Panc1 (cell line): ENCODE results near the gene TLE6. TPM values are rescaled to one million over a fixed set of nuclear protein-coding genes. Genes with fewer than 3 reads are reported as not detected.
"Not testable (repeated sequence)": the region's sequence is repeated elsewhere in the genome, so short reads cannot be mapped to it uniquely, and the experiment has no call there.

Experiments
- ATAC-seq: fragments of 200-7000 bp; cut with Tn5 transposase; 2 replicates; pipeline ENCODE4 v1.9.1; 2020; ENCODE audit warnings: mild to moderate bottlenecking, moderate library complexity
- BruUV-seq: library from RNA; stranded (reverse); fragments of 400-500 nt; replicated peaks from 2 replicates; lab custom pipeline; 2021; lab: Mats Ljungman, UMichigan
- CTCF ChIA-PET: fragments of 300-600 bp; sonication (Branson Sonifier 250); formaldehyde crosslinking; loops from one replicate; lab custom pipeline; 2022; ENCODE audit warnings: antibody characterized with exemption; lab: Charles Lee
- POLR2A ChIA-PET: fragments of 300-600 bp; sonication (Branson Sonifier 250); formaldehyde crosslinking; loops from one replicate; lab custom pipeline; 2022; ENCODE audit warnings: antibody characterized with exemption; lab: Charles Lee
- DNase-seq: peaks from one replicate; pipeline ENCODE4 v3.0.0-alpha.2; 2010; ENCODE audit warnings: low read depth, low spot score
- H3K27ac ChIP-seq: 2 replicates; pipeline ENCODE4 v1.5.1; 2011; ENCODE audit warnings: mild to moderate bottlenecking, low read length, inconsistent platforms
- H3K27me3 ChIP-seq: fragments of 200-500 bp; sonication (Bioruptor generic); 2 replicates; pipeline ENCODE4 v1.6.0; 2014; ENCODE audit warnings: low read length, inconsistent platforms; ENCODE audit not compliant: control insufficient read depth, insufficient read depth
- H3K36me3 ChIP-seq: fragments of 200-500 bp; sonication (Bioruptor generic); 2 replicates; pipeline ENCODE4 v1.5.1; 2014; ENCODE audit warnings: inconsistent platforms, mild to moderate bottlenecking, low read length, moderate library complexity; ENCODE audit not compliant: control insufficient read depth, insufficient read depth
- H3K4me1 ChIP-seq: 2 replicates; pipeline ENCODE4 v1.5.1; 2011; ENCODE audit warnings: inconsistent platforms, mild to moderate bottlenecking, low read length, moderate library complexity; ENCODE audit not compliant: control insufficient read depth, insufficient read depth
- H3K4me3 ChIP-seq, 2 experiments: 2 replicates each; pipeline ENCODE4 v1.5.1; 2011 to 2012; ENCODE audit warnings: low read depth in 2 of 2, low read length in 2 of 2, mild to moderate bottlenecking in 2 of 2, inconsistent platforms in 1 of 2, moderate library complexity in 1 of 2
- H3K9me3 ChIP-seq: fragments of 200-500 bp; sonication (Bioruptor generic); 2 replicates; pipeline ENCODE4 v1.5.1; 2014; ENCODE audit warnings: low read depth, mild to moderate bottlenecking, inconsistent platforms, low read length, moderate library complexity; ENCODE audit not compliant: control insufficient read depth, insufficient read depth
- POLR2AphosphoS5 ChIP-seq: IDR thresholded peaks from 2 replicates; pipeline ENCODE4 v1.6.1; 2012; ENCODE audit warnings: mild to moderate bottlenecking, low read depth, low read length, moderate library complexity
- SIN3A ChIP-seq: IDR thresholded peaks from 2 replicates; pipeline ENCODE4 v1.6.1; 2012; ENCODE audit warnings: low read depth, mild to moderate bottlenecking, low read length, moderate library complexity, borderline replicate concordance; ENCODE audit not compliant: insufficient read depth
- TCF7L2 ChIP-seq: IDR thresholded peaks from 2 replicates; pipeline ENCODE4 v1.6.1; 2011; ENCODE audit warnings: mild to moderate bottlenecking, low read depth, low read length, inconsistent platforms
- in situ Hi-C: cut with HindIII; loops from 2 replicates; pipeline ENCODE4 v1.10.0; 2016; ENCODE audit warnings: low sequenced_read_pairs, low pct_unique_long_range_greater_than_20kb
- intact Hi-C: fragments of 100-400 bp; cut with micrococcal nuclease; formaldehyde crosslinking; loops from one replicate; pipeline ENCODE4 v1.10.0; 2022; ENCODE audit not compliant: unreplicated experiment
- total RNA-seq: library from RNA; stranded (reverse); gene quantifications from one replicate; pipeline ENCODE4 v1.2.1, GENCODE V29; 2021; ENCODE audit not compliant: unreplicated experiment
- TF ChIP-seq, protein P1 (sequence below), 2 experiments: IDR thresholded peaks; 2 replicates each; pipeline ENCODE4 v1.6.1; 2011 to 2012; ENCODE audit warnings: low read depth in 2 of 2, control low read depth in 1 of 2, low read length in 1 of 2, mild to moderate bottlenecking in 1 of 2, moderate library complexity in 1 of 2; ENCODE audit not compliant: insufficient read depth in 1 of 2
- TF ChIP-seq, protein P2 (sequence below): fragments of 450-650 bp; IDR thresholded peaks from 2 replicates; pipeline ENCODE4 v1.5.1; 2017; ENCODE audit warnings: mild to moderate bottlenecking

Gene TLE6
- total RNA-seq, 1 experiment from 2014 or later, result 4.0 TPM

DNA sequence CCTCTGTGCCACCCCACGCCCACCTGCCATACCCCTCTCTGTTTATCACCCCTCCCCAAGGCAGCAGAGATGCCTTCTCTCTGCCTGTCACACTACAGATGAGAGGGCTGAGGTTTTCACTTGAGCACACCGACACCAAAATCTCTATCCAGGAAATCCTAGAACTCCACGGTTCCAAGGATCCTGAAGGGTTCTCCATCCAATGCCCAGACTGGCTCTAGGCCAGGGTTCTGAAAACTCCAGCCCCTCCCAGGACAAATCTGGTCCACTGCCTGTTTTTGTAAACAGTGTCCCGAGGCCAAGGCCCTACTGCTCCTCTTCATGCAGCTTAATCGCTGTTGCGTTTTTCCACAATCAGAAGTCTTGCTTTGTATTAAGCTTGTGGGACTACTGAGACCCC, 31.6 kb downstream of the TLE6 start:
- Histone ChIP-seq H3K4me1 (0 out of 2 replicates have a peak, but pooled peaks cover 5% of the 10 kb centered on the region), H3K27ac (no peak overlapping the region), H3K4me3 (no peak overlapping the region), H3K9me3 (no peaks in the 10 kb centered on the region), H3K27me3 (no peaks in the 10 kb centered on the region), H3K36me3 (no peaks in the 10 kb centered on the region)
- intact Hi-C loops (no loop called here), in situ Hi-C loops (no loop called here)
- CTCF ChIA-PET, result interaction anchor here (0.7 kb wide), 1 partner anchor 99 kb away, joined by 3 read pairs; no protein-coding TSS in a partner anchor
- DNase-seq (no peak), ATAC-seq (no peak)
- TF ChIP-seq SIN3A, result no peak
- no peak for TF ChIP-seq TCF7L2
- TF ChIP-seq, protein P1, sequence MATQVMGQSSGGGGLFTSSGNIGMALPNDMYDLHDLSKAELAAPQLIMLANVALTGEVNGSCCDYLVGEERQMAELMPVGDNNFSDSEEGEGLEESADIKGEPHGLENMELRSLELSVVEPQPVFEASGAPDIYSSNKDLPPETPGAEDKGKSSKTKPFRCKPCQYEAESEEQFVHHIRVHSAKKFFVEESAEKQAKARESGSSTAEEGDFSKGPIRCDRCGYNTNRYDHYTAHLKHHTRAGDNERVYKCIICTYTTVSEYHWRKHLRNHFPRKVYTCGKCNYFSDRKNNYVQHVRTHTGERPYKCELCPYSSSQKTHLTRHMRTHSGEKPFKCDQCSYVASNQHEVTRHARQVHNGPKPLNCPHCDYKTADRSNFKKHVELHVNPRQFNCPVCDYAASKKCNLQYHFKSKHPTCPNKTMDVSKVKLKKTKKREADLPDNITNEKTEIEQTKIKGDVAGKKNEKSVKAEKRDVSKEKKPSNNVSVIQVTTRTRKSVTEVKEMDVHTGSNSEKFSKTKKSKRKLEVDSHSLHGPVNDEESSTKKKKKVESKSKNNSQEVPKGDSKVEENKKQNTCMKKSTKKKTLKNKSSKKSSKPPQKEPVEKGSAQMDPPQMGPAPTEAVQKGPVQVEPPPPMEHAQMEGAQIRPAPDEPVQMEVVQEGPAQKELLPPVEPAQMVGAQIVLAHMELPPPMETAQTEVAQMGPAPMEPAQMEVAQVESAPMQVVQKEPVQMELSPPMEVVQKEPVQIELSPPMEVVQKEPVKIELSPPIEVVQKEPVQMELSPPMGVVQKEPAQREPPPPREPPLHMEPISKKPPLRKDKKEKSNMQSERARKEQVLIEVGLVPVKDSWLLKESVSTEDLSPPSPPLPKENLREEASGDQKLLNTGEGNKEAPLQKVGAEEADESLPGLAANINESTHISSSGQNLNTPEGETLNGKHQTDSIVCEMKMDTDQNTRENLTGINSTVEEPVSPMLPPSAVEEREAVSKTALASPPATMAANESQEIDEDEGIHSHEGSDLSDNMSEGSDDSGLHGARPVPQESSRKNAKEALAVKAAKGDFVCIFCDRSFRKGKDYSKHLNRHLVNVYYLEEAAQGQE (IDR thresholded peaks at IDR 0.05; ENCODE audit: insufficient read depth in 1 of 2, low read depth in 2 of 2, low read length in 1 of 2), result no peak
- TF ChIP-seq POLR2AphosphoS5, result no peak
- TF ChIP-seq, protein P2, sequence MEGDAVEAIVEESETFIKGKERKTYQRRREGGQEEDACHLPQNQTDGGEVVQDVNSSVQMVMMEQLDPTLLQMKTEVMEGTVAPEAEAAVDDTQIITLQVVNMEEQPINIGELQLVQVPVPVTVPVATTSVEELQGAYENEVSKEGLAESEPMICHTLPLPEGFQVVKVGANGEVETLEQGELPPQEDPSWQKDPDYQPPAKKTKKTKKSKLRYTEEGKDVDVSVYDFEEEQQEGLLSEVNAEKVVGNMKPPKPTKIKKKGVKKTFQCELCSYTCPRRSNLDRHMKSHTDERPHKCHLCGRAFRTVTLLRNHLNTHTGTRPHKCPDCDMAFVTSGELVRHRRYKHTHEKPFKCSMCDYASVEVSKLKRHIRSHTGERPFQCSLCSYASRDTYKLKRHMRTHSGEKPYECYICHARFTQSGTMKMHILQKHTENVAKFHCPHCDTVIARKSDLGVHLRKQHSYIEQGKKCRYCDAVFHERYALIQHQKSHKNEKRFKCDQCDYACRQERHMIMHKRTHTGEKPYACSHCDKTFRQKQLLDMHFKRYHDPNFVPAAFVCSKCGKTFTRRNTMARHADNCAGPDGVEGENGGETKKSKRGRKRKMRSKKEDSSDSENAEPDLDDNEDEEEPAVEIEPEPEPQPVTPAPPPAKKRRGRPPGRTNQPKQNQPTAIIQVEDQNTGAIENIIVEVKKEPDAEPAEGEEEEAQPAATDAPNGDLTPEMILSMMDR, result no peak
- BruUV-seq, result no TSS peak
- POLR2A ChIA-PET, result no interaction called here

DNA sequence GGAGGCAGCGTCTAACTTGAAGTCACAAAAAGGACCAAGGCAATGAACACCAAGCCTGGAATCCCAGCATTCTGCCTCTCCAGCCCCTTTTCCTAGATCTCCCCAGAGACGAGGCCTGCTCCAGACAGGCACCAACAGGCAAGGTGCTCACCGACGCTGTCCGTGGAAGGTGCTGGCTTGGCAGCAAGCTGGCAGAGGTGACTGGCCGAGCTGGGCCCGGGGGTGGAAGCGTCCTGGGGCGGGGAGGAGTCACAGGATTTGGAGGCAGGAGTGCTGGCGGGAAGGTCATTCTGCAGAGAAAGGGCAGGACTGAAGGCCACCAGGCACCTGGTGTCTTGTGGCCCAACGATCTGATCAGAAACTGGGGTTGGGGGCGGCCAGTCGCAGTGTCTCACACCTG, 33.5 kb downstream of the TLE6 start:
- TF ChIP-seq, protein P1 (IDR thresholded peaks at IDR 0.05; ENCODE audit: insufficient read depth in 1 of 2, low read depth in 2 of 2, low read length in 1 of 2), result no peak
- TF ChIP-seq POLR2AphosphoS5 (no peak), TCF7L2 (no peak), SIN3A (no peak)
- TF ChIP-seq, protein P2, result no peak
- H3K36me3 ChIP-seq, result no peaks in the 10 kb centered on the region
- in situ Hi-C loops, result no loop called here
- BruUV-seq, result no TSS peak
- no peak for DNase-seq
- no peak for ATAC-seq
- H3K4me1 ChIP-seq, result 0 out of 2 replicates have a peak, but pooled peaks cover 5% of the 10 kb centered on the region
- H3K27me3 ChIP-seq, result no peaks in the 10 kb centered on the region
- H3K9me3 ChIP-seq, result no peaks in the 10 kb centered on the region
- intact Hi-C loops, result no loop called here
- CTCF ChIA-PET, result no interaction called here
- H3K4me3 ChIP-seq, result no peak overlapping the region
- POLR2A ChIA-PET, result no interaction called here
- no peak overlapping the region for H3K27ac ChIP-seq

DNA sequence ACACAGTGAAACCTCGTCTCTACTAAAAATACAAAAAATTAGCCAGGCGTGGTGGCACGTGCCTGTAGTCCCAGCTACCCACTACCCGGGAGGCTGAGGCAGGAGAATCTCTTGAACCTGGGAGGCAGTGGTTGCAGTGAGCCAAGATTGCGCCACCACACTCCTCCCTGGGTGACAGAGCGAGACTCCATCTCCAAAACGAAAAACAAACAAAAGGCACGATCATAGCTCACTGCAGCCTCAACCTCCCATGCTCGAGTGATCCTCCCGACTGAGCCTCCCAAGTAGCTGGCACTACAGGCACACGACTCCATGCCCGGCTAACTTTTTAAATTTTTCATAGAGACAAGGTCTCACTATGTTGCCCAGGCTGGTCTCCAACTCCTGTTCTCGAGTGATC, 34.7 kb downstream of the TLE6 start:
- in situ Hi-C loops, result not testable (repeated sequence)

More for the DNA sequence above, 34.7 kb downstream of the TLE6 start:
- H3K9me3 ChIP-seq, ATAC-seq, BruUV-seq, H3K4me1 ChIP-seq, H3K36me3 ChIP-seq, DNase-seq, intact Hi-C loops, H3K27me3 ChIP-seq, H3K27ac ChIP-seq, H3K4me3 ChIP-seq, POLR2A ChIA-PET: not testable (repeated sequence)
- CTCF ChIA-PET, result interaction anchor here (0.6 kb wide), 1 partner anchor 11 kb away, joined by 4 read pairs; no protein-coding TSS in a partner anchor
